OCI-LY7 (cell line): ENCODE measurements around the gene SNX13. TPM values are rescaled to one million over a fixed set of nuclear protein-coding genes. Genes with fewer than 3 reads are reported as not detected.

Source experiments
- BruUV-seq: library from RNA; stranded (reverse); fragments of 400-500 nt; replicated peaks from 2 replicates; lab custom pipeline; 2021; lab: Mats Ljungman, UMichigan
- CTCF ChIA-PET: fragments of 300-600 bp; sonication (Branson Sonifier 250); formaldehyde crosslinking; loops from one replicate; lab custom pipeline; 2022; ENCODE audit warnings: antibody characterized with exemption; ENCODE audit not compliant: unreplicated experiment; lab: Charles Lee
- POLR2A ChIA-PET: fragments of 300-600 bp; sonication (Branson Sonifier 250); formaldehyde crosslinking; loops from one replicate; lab custom pipeline; 2022; ENCODE audit warnings: antibody characterized with exemption; lab: Charles Lee
- DNase-seq: peaks from one replicate; pipeline ENCODE4 v3.0.0-alpha.2; 2015; ENCODE audit warnings: low spot score
- H2AFZ ChIP-seq: fragments of 200-600 bp; sonication (generic), shearing (Covaris generic); 2 replicates; pipeline ENCODE4 v1.6.1; 2014; ENCODE audit warnings: mild to moderate bottlenecking, antibody characterized with exemption, low read length, moderate library complexity
- H3K27ac ChIP-seq: fragments of 200-600 bp; sonication (generic); 2 replicates; pipeline ENCODE4 v1.5.1; 2014; ENCODE audit warnings: mixed run types, low read depth, mild to moderate bottlenecking, moderate library complexity, low read length, inconsistent platforms; ENCODE audit not compliant: poor library complexity, severe bottlenecking
- H3K36me3 ChIP-seq: fragments of 200-600 bp; sonication (generic); 2 replicates; pipeline ENCODE4 v1.6.1; 2014; ENCODE audit warnings: mild to moderate bottlenecking, antibody characterized with exemption, low read length, moderate library complexity, mixed read lengths; ENCODE audit not compliant: insufficient read depth
- H3K4me1 ChIP-seq: fragments of 200-600 bp; sonication (generic); 2 replicates; pipeline ENCODE4 v1.5.1; 2014; ENCODE audit warnings: mild to moderate bottlenecking, low read length; ENCODE audit not compliant: insufficient read depth, poor library complexity, severe bottlenecking
- H3K4me2 ChIP-seq: fragments of 200-600 bp; sonication (generic); 2 replicates; pipeline ENCODE4 v1.6.1; 2014; ENCODE audit warnings: mild to moderate bottlenecking, low read length
- H3K4me3 ChIP-seq: fragments of 200-600 bp; sonication (generic); 2 replicates; pipeline ENCODE4 v1.5.1; 2014; ENCODE audit warnings: mild to moderate bottlenecking, low read depth, low read length; ENCODE audit not compliant: poor library complexity, severe bottlenecking
- H3K79me2 ChIP-seq: fragments of 200-600 bp; sonication (generic); 2 replicates; pipeline ENCODE4 v1.6.1; 2016; ENCODE audit warnings: low read depth, mild to moderate bottlenecking, low read length, moderate library complexity, mixed read lengths; ENCODE audit not compliant: insufficient read depth
- H3K9me2 ChIP-seq: fragments of 200-600 bp; sonication (generic); 2 replicates; pipeline ENCODE4 v1.6.1; 2016; ENCODE audit warnings: mild to moderate bottlenecking, low read length, mixed read lengths; ENCODE audit not compliant: insufficient read depth
- H3K9me3 ChIP-seq: fragments of 200-600 bp; sonication (generic); 2 replicates; pipeline ENCODE4 v1.6.1; 2014; ENCODE audit warnings: mild to moderate bottlenecking, mixed run types, low read length, mixed read lengths
- H4K20me1 ChIP-seq: fragments of 200-600 bp; sonication (generic); 2 replicates; pipeline ENCODE4 v1.6.1; 2014; ENCODE audit warnings: mild to moderate bottlenecking, antibody characterized with exemption, low read length, moderate library complexity, mixed read lengths; ENCODE audit not compliant: insufficient read depth
- EZH2phosphoT487 ChIP-seq: fragments of 200-600 bp; sonication (generic); IDR thresholded peaks from 2 replicates; pipeline ENCODE4 v1.6.1; 2018; ENCODE audit warnings: low read depth, borderline replicate concordance, mild to moderate bottlenecking, mixed run types, antibody characterized with exemption, low read length, moderate library complexity, mixed read lengths
- intact Hi-C: fragments of 100-400 bp; cut with micrococcal nuclease; formaldehyde crosslinking; loops from one replicate; pipeline ENCODE4 v1.10.0; 2022; ENCODE audit not compliant: unreplicated experiment
- total RNA-seq, 2 experiments: library from RNA; depleted of rRNA in 1 of 2; stranded (reverse); fragments of >200 nt in 1 of 2; shearing (Covaris generic) in 1 of 2; gene quantifications; 2 replicates each; pipeline ENCODE4 v1.2.3, GENCODE V29; 2014 to 2022
- TF ChIP-seq, protein P1 (sequence below): fragments of 200-600 bp; sonication (generic); conservative IDR thresholded peaks from 2 replicates; pipeline ENCODE4 v1.5.1; 2014; ENCODE audit warnings: mild to moderate bottlenecking, antibody characterized with exemption, low read length, moderate library complexity, mixed read lengths

Gene SNX13
- total RNA-seq, 2 experiments from 2014 or later = 20.0 to 32.6 TPM

DNA sequence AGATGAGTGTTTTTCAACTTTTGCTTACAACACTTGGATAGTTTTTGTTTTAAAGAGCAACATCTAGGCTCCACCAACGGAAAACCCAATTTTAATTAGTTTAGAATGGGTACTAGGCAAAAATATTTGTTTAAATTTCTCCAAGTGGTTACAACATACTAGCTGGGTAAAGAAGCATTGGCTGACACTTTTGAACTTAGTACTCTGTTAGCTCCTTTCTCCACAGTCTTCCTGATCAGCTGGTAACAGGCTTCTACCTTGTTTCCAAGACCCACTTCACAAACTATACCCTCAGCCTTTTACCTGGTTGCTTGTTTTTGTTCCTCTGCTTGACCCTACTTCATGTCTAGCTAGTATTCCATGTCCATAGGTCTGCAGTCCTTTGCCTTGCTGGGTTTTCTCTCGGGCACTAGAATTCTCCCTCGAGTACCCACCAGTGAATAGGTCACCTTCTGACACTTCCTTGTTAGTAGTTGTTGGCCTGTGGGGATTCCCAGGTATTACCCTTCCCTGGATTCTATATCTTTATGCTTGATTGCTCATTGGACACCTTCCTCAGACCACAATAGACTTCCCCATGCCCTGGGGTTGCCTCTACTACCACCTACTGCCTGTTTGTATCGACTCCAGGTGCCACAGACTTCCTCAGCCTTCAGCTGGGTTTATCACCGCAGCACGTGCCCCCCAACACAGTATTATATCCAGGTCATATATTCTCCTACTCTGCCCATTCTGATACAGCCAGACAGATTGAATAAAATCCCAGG lies 45.4 kb upstream of the SNX13 start:
- H3K4me1 ChIP-seq = no peaks in the 10 kb centered on the region
- intact Hi-C loops = no loop called here
- BruUV-seq = no TSS peak
- no peaks in the 10 kb centered on the region for H3K9me2 ChIP-seq
- CTCF ChIA-PET = no interaction called here
- no peaks in the 10 kb centered on the region for H3K9me3 ChIP-seq
- TF ChIP-seq EZH2phosphoT487 = no peak
- TF ChIP-seq, protein P1, sequence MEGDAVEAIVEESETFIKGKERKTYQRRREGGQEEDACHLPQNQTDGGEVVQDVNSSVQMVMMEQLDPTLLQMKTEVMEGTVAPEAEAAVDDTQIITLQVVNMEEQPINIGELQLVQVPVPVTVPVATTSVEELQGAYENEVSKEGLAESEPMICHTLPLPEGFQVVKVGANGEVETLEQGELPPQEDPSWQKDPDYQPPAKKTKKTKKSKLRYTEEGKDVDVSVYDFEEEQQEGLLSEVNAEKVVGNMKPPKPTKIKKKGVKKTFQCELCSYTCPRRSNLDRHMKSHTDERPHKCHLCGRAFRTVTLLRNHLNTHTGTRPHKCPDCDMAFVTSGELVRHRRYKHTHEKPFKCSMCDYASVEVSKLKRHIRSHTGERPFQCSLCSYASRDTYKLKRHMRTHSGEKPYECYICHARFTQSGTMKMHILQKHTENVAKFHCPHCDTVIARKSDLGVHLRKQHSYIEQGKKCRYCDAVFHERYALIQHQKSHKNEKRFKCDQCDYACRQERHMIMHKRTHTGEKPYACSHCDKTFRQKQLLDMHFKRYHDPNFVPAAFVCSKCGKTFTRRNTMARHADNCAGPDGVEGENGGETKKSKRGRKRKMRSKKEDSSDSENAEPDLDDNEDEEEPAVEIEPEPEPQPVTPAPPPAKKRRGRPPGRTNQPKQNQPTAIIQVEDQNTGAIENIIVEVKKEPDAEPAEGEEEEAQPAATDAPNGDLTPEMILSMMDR = 0 out of 2 replicates have a peak, but pooled peaks have one; percentile 12
- no peak for DNase-seq
- no peaks in the 10 kb centered on the region for H4K20me1 ChIP-seq
- H2AFZ ChIP-seq = no peak overlapping the region
- POLR2A ChIA-PET = interaction anchor here (0.8 kb wide), 1 partner anchor 8 kb away, joined by 6 read pairs; no protein-coding TSS in a partner anchor
- H3K36me3 ChIP-seq = no peaks in the 10 kb centered on the region
- H3K79me2 ChIP-seq = no peaks in the 10 kb centered on the region
- H3K4me2 ChIP-seq = no peak overlapping the region
- H3K4me3 ChIP-seq = no peak overlapping the region
- H3K27ac ChIP-seq = no peak overlapping the region

DNA sequence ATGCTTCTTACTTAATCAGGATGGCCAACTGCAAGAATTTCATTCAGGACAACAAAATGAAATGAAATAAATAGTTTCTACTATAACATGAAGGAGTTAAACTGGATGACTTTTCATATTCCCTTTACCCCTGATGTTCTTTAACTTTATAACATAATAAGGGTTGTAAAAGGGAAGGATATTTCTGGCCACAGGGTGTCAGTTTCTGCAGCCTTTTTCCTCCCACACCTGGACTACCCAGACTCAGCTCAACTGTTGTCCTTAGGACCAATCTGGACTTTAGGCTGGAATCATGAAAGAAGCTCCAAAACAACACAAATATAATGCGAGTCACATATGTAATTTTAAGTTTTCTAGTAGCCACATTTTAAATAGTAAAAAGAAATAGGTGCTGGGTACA lies 44.0 kb upstream of the SNX13 start:
- BruUV-seq = no TSS peak
- POLR2A ChIA-PET = no interaction called here
- Histone ChIP-seq H3K27ac (no peak overlapping the region), H3K4me3 (no peak overlapping the region), H3K9me2 (no peaks in the 10 kb centered on the region), H3K36me3 (no peaks in the 10 kb centered on the region), H3K4me2 (no peak overlapping the region), H3K4me1 (no peaks in the 10 kb centered on the region), H3K9me3 (no peaks in the 10 kb centered on the region), H2AFZ (no peak overlapping the region), H3K79me2 (no peaks in the 10 kb centered on the region), H4K20me1 (no peaks in the 10 kb centered on the region)
- intact Hi-C loops = no loop called here
- no peak for TF ChIP-seq EZH2phosphoT487
- TF ChIP-seq, protein P1 = no peak
- DNase-seq = no peak
- CTCF ChIA-PET = no interaction called here
